Activated CD4-positive, alpha-beta T cell treated with anti-CD3 and anti-CD28 coated beads, Interleukin-2, amount 10 ng/mL, durations not matched to agents 7 days and 5 days (primary cell): ENCODE measurements around the gene C20orf204. TPM values are rescaled to one million over a fixed set of nuclear protein-coding genes. Genes with fewer than 3 reads are reported as not detected.

Experiments used
- CTCF ChIA-PET: fragments of 350-600 bp; sonication (Branson Sonifier 250); formaldehyde crosslinking; loops from one replicate; lab custom pipeline; 2021; ENCODE audit warnings: antibody characterized with exemption; lab: Charles Lee
- POLR2A ChIA-PET: fragments of 350-600 bp; sonication (Branson Sonifier 250); formaldehyde crosslinking; loops from one replicate; lab custom pipeline; 2021; ENCODE audit warnings: antibody characterized with exemption; lab: Charles Lee
- DNase-seq: peaks from one replicate; pipeline ENCODE4 v3.0.0-alpha.2; 2020
- H3K27ac Mint-ChIP-seq: one replicate; pipeline ENCODE4 v1.8.0; 2021; ENCODE audit warnings: mild to moderate bottlenecking, moderate library complexity, mixed read lengths
- H3K27me3 Mint-ChIP-seq: one replicate; pipeline ENCODE4 v1.8.0; 2021; ENCODE audit warnings: mixed read lengths
- H3K36me3 Mint-ChIP-seq: one replicate; pipeline ENCODE4 v1.8.0; 2021; ENCODE audit warnings: low read depth, mixed read lengths
- H3K4me1 Mint-ChIP-seq: one replicate; pipeline ENCODE4 v1.8.0; 2021; ENCODE audit warnings: mixed read lengths
- H3K4me3 Mint-ChIP-seq: one replicate; pipeline ENCODE4 v1.8.0; 2021; ENCODE audit warnings: mild to moderate bottlenecking, moderate library complexity, mixed read lengths
- H3K9me3 Mint-ChIP-seq: one replicate; pipeline ENCODE4 v1.8.0; 2021; ENCODE audit warnings: mixed read lengths
- total RNA-seq, 2 experiments: library from RNA; stranded (reverse); gene quantifications; one replicate each; pipeline ENCODE4 v1.2.3, GENCODE V29; 2021

C20orf204 gene
- total RNA-seq, 2 experiments from 2014 or later, result 3.5 to 4.8 TPM

GRCh38 chr20:64030371-64031134 lies 5.4 kb upstream of the C20orf204 start:
- Mint-ChIP-seq H3K36me3 (peaks cover 43% of the 10 kb centered on the region), H3K9me3 (no peaks in the 10 kb centered on the region), H3K4me3 (no peak overlapping the region), H3K27ac (no peak overlapping the region), H3K4me1 (peaks cover 20% of the 10 kb centered on the region), H3K27me3 (no peaks in the 10 kb centered on the region)
- DNase-seq, result no peak
- ChIA-PET CTCF (interaction anchor here (1.2 kb wide), 1 partner anchor 8 kb away, joined by 6 read pairs; no protein-coding TSS in a partner anchor), POLR2A (no interaction called here)

DNA sequence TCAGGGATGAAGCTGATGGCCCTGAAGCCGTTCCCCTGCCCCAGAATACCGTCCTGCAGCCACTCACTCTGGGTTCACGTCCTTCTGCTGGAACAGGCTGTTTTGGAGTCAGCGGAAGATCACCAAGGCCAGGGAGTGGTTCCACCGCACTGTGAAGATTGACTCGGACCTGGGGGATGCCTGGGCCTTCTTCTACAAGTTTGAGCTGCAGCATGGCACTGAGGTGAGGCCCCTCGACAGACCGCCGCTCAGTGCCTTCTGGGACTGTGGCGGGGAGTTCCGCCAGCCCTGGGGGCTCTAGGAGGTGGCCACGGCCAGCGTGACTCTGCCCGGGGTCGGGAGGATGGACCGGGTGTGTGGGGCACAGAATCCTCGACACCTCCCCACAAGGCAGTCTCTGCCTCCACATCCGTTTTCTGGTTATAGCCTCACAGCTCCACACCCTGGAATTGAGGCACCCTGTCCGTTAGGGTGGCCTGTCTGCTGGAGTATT lies 4.1 kb upstream of the C20orf204 start:
- H3K4me1 Mint-ChIP-seq, result peaks cover 32% of the 10 kb centered on the region
- H3K4me3 Mint-ChIP-seq, result no peak overlapping the region
- H3K27ac Mint-ChIP-seq, result no peak overlapping the region
- no peaks in the 10 kb centered on the region for H3K27me3 Mint-ChIP-seq
- peaks cover 36% of the 10 kb centered on the region for H3K36me3 Mint-ChIP-seq
- no peak for DNase-seq
- POLR2A ChIA-PET, result no interaction called here
- CTCF ChIA-PET, result no interaction called here
- H3K9me3 Mint-ChIP-seq, result no peaks in the 10 kb centered on the region

GRCh38 chr20:64032706-64033624 lies 3.0 kb upstream of the C20orf204 start:
- CTCF ChIA-PET, result interaction anchor here (1.6 to 1.8 kb wide), 2 partner anchors 25 to 53 kb away, joined by 4 to 7 read pairs; partner anchors contain the start of gene SAMD10
- peaks cover 28% of the 10 kb centered on the region for H3K36me3 Mint-ChIP-seq
- POLR2A ChIA-PET, result no interaction called here
- H3K27ac Mint-ChIP-seq, result peak overlapping the region; percentile 54
- no peaks in the 10 kb centered on the region for H3K27me3 Mint-ChIP-seq
- no peak overlapping the region for H3K4me3 Mint-ChIP-seq
- H3K4me1 Mint-ChIP-seq, result peaks cover 43% of the 10 kb centered on the region
- DNase-seq, result no peak
- H3K9me3 Mint-ChIP-seq, result no peaks in the 10 kb centered on the region

GRCh38 chr20:64033981-64034493 lies 1.9 kb upstream of the C20orf204 start:
- Mint-ChIP-seq H3K4me1 (peaks cover 44% of the 10 kb centered on the region), H3K27ac (peak overlapping the region; percentile 80)
- CTCF ChIA-PET, result interaction anchor here (0.5 to 1.8 kb wide), 7 partner anchors 23 to 60 kb away, joined by 3 to 7 read pairs (median 4); partner anchors contain the start of gene SAMD10

GRCh38 chr20:64035066-64035932 lies 683 bp upstream of the C20orf204 start:
- Mint-ChIP-seq H3K27ac (peak overlapping the region; percentile 93), H3K36me3 (peaks cover 20% of the 10 kb centered on the region), H3K4me1 (peaks cover 56% of the 10 kb centered on the region), H3K27me3 (no peaks in the 10 kb centered on the region), H3K4me3 (peak overlapping the region; percentile 45), H3K9me3 (no peaks in the 10 kb centered on the region)
- POLR2A ChIA-PET, result no interaction called here
- peak; percentile 54 for DNase-seq
- CTCF ChIA-PET, result interaction anchor here (1.0 to 2.0 kb wide), 5 partner anchors 22 to 85 kb away, joined by 3 to 5 read pairs (median 4); partner anchors contain the start of gene PRPF6

More at GRCh38 chr20:64033981-64034493, 1.9 kb upstream of the C20orf204 start:
- Mint-ChIP-seq H3K4me3 (no peak overlapping the region), H3K27me3 (no peaks in the 10 kb centered on the region), H3K9me3 (no peaks in the 10 kb centered on the region), H3K36me3 (peaks cover 23% of the 10 kb centered on the region)
- no peak for DNase-seq
- POLR2A ChIA-PET, result no interaction called here

DNA sequence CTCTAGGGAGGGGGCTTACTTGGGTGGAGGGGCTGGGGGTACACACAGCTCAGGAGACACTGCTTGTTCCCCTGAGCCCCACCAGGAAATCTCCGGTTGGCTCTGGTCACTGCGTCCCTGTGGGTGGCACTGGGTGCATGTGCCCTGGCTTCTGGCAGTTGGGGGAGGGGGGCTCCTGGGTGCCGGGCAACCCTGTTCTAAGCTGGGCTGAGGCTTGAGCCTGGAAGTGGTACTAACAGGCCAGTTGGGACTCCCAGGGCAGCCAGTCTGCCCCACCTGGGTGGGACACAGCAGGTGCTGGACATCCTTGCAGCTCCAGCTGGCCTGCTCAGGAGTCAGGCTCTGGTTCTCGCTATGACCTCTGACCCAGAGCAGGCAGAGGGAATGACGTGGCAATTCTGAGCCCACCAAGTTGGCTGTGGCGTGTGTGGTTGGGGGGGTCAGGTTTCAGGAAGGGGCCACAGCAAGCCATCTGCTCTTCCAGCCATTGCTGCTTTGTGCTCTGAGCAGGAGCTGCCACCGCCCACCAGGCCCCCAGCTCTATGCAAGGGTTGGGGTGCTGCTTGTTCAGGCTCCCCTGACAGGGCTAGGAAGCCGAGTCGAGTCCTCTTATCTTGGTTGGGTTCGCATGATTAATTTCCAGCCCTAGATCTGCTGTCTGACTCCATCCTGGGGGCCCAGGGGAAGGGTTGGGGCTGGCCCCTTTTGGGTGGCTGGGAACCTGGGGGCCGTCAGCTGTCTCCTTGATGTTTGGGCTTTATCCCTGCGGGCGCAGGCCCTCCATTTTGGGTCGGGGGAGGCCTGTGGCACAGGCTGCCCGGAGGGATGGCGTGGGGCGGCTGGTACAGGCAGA lies 590 bp downstream of the C20orf204 start:
- Mint-ChIP-seq H3K9me3 (no peaks in the 10 kb centered on the region), H3K36me3 (peaks cover 16% of the 10 kb centered on the region), H3K4me1 (peaks cover 65% of the 10 kb centered on the region), H3K27me3 (no peaks in the 10 kb centered on the region), H3K27ac (peak overlapping the region; percentile 78), H3K4me3 (peak overlapping the region; percentile 64)
- no peak for DNase-seq
- ChIA-PET CTCF (interaction anchor here (0.9 to 2.0 kb wide), 8 partner anchors 13 to 84 kb away, joined by 3 to 7 read pairs (median 3); partner anchors contain the start of gene PRPF6), POLR2A (interaction anchor here (0.6 kb wide), 1 partner anchor 79 kb away, joined by 3 read pairs; no protein-coding TSS in a partner anchor)

DNA sequence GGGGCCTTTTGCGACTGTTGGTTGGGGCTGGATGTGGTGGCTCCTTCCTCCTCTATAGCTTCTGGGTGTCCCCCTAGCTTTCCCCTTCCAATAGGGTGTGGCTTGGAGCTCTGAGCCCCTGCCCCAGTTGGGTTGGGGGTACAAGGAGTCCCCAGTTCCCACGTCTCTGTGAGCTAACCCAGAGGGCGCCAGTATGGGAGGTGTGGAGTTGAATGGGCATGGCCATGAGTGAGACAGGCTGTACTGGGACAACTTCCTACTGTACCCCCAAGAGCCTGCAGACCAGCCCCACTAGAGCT lies 1.2 kb downstream of the C20orf204 start:
- peaks cover 15% of the 10 kb centered on the region for H3K36me3 Mint-ChIP-seq
- H3K4me3 Mint-ChIP-seq, result peak overlapping the region; percentile 64
- ChIA-PET CTCF (interaction anchor here (0.9 to 2.0 kb wide), 5 partner anchors 14 to 80 kb away, joined by 3 to 7 read pairs (median 3); partner anchors contain the start of gene PRPF6), POLR2A (interaction anchor here (2.9 kb wide), 1 partner anchor 57 kb away, joined by 17 read pairs; the partner anchor contains the start of genes PRPF6 and SAMD10)
- no peak for DNase-seq
- no peaks in the 10 kb centered on the region for H3K9me3 Mint-ChIP-seq
- peaks cover 70% of the 10 kb centered on the region for H3K4me1 Mint-ChIP-seq
- peak overlapping the region; percentile 78 for H3K27ac Mint-ChIP-seq
- no peaks in the 10 kb centered on the region for H3K27me3 Mint-ChIP-seq

GRCh38 chr20:64037498-64038213 lies 1.7 kb downstream of the C20orf204 start:
- Mint-ChIP-seq H3K36me3 (peaks cover 11% of the 10 kb centered on the region), H3K9me3 (no peaks in the 10 kb centered on the region), H3K27me3 (no peaks in the 10 kb centered on the region), H3K4me3 (peak overlapping the region; percentile 64), H3K27ac (peak overlapping the region; percentile 78), H3K4me1 (peaks cover 71% of the 10 kb centered on the region)
- no peak for DNase-seq
- CTCF ChIA-PET, result interaction anchor here (0.6 to 4.7 kb wide), 35 partner anchors 10 to 500 kb away, joined by 3 to 79 read pairs (median 6); partner anchors contain the start of genes LKAAEAR1, OPRL1, PRPF6 and PTK6
- POLR2A ChIA-PET, result interaction anchor here (1.0 to 2.9 kb wide), 3 partner anchors 20 to 299 kb away, joined by 3 to 17 read pairs (median 4); partner anchors contain the start of genes PRPF6 and SAMD10

DNA sequence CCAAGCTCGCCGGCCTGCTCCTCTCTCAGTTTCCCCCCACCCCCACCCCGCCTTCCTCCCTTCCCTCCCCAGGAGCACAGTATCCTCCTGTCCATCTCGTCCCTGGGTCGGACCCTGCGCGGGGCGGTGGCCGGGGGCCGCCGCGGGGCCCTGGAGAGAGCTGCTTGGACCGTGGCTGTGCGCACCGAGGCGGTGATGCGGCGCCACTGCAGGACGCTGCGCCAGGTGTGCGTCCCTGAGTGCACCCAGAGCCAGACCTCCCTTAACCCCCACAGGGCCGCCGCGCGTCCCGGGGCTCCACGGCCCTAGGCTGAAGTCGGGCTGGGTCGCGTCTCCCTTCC lies 2.2 kb downstream of the C20orf204 start:
- CTCF ChIA-PET, result interaction anchor here (0.6 to 4.7 kb wide), 43 partner anchors 8 to 501 kb away, joined by 3 to 79 read pairs (median 6); partner anchors contain the start of genes ARFRP1, LKAAEAR1, OPRL1 and PRPF6
- peaks cover 71% of the 10 kb centered on the region for H3K4me1 Mint-ChIP-seq

More for the DNA sequence above, 2.2 kb downstream of the C20orf204 start:
- no peak for DNase-seq
- POLR2A ChIA-PET, result interaction anchor here (0.8 to 2.9 kb wide), 4 partner anchors 20 to 299 kb away, joined by 3 to 17 read pairs (median 4); partner anchors contain the start of genes PRPF6 and SAMD10
- Mint-ChIP-seq H3K36me3 (peaks cover 11% of the 10 kb centered on the region), H3K27ac (peak overlapping the region; percentile 25), H3K27me3 (no peaks in the 10 kb centered on the region), H3K4me3 (peak overlapping the region; percentile 64), H3K9me3 (no peaks in the 10 kb centered on the region)
